ENCODE measurements around the gene NFYA. TPM values are rescaled to one million over a fixed set of nuclear protein-coding genes. Genes with fewer than 3 reads are reported as not detected.

Gene NFYA
- total RNA-seq, 1 donor from 2014 or later, result 33.3 TPM

DNA sequence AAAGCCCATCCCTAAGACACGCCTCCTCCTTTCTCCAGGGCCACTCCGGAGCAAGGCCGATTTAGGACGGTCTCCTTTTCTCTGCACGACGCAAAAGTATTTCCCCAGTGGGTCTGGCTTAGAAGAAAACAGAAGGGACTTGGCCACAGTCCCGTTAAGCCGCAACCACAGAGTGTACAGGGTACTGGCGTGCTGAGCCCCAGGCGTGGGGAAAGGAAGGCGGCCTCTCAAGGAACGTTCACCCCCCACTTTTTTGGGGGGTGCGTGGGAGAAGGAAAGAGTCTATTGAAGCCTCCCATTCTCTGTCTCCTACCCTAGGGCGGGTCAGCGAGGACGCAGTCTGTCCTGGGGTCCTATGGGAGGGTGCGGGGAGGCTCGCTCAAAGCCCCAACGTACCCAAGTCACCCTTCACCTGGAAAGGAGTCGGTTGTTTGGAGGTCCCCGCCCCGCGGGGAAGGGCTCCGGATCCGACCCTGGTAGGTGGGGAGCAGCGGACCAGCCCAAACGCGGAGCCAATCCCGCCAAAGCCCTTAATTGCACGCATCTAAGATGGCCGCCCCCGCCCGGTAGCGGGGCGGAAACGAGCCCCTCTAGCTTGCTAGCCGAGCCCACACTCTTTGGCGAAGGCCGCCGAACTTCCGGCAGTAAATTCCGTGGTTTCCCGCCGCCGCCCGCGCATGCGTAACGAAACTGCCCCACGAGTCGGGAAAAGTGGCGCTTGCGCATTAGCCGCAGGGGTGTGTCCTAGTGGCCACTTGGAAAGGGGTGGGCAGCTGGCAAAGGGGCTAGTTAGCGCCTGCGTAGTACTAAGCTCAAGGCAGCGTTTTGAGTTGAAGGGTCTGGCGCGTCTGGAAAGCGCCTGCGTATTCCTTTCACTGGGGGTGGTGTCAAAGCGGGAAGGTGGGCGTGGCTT lies 595 bp upstream of the NFYA start, which contains the start of gene OARD1:
Gene OARD1, minus strand, starts transcription at position 434 of the 913 bp plus-strand sequence. CDS start 722 bp downstream, outside the sequence.
- intact Hi-C loops (cut with micrococcal nuclease), result loop anchor here (1.0 to 10.0 kb wide), 18 partner anchors 44 to 1957 kb away; partner anchors contain the start of genes CCND3, FOXP4, KCNK5 and MRPS10

DNA sequence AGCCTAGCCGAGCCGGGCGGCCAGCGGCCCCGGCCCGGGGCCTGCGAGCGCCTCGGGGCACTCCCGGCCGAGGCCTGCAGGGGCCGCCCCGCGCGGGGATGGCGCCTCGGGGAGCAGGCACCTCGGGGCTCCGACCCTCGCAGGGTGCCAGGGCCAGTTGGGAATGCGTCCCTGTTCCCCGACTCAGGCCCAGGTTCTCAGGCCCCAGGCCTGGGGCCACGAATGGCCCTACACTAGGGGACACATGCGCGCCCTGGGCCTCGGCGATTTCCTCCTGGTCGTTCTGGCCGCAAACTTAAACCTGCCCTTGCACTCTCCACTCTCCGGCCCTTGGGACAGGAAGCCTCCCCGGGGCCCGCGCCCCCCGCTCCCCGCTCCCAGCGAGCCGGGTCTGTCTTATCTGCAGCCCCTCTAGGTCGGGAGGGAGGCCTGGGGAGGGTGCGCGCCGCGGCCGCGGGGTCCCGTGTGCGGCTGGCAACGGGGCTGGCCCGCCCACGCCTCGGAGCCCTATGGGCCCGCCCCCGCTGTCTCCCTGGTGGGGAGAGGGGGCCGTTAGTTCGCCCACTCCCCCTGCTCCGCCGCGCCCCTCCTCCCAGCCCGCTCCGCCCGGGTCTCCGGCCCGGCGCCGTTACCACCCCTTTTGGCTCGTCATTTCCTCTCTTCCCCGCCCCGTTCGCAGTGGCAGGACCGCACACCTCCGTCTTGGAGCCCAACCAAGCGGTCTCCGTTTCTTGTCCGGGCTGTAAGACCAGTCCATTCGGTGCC lies 611 bp downstream of the NFYA start:
- intact Hi-C loops (cut with micrococcal nuclease), result loop anchor here (1.0 to 10.0 kb wide), 12 partner anchors 223 to 1959 kb away; partner anchors contain the start of genes CCND3, FOXP4, KCNK5 and MRPS10

DNA sequence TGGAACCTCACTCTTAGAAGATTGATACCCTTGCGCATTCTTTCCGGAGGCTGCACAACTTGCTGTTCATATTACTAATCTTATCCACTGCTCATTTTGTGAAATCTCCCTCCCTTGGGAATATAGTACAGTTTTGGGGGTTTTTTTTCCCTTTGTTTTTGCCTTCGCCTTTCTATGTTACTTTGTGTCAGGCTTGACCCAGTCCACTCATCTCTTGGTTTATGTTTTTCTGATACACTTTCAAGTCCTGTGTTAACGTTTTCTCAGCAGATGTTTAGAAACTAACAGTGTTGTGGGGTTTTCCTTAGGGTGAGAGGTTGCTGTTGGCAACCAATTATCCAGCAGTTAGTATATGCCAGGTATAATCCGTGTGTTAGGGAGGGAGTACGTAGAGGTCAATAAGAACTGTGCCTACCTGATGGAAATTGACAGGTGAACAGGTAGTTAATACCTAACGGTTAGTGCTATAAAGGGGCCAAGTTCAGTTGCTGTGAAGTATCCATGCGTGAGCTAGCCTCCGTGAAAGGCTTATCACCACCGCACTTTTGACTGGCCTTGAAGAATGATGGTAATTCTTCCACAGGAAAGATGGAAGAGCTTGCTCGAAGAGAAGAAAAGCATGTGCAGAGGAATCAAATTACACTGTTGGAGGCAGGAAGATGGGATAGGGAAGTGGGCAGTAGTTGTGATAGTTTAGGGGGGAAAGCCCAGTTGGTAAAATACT lies 1.4 kb downstream of the NFYA start:
- intact Hi-C loops (cut with micrococcal nuclease), result loop anchor here (1.0 to 10.0 kb wide), 12 partner anchors 222 to 1959 kb away; partner anchors contain the start of genes CCND3, FOXP4, KCNK5 and MRPS10

DNA sequence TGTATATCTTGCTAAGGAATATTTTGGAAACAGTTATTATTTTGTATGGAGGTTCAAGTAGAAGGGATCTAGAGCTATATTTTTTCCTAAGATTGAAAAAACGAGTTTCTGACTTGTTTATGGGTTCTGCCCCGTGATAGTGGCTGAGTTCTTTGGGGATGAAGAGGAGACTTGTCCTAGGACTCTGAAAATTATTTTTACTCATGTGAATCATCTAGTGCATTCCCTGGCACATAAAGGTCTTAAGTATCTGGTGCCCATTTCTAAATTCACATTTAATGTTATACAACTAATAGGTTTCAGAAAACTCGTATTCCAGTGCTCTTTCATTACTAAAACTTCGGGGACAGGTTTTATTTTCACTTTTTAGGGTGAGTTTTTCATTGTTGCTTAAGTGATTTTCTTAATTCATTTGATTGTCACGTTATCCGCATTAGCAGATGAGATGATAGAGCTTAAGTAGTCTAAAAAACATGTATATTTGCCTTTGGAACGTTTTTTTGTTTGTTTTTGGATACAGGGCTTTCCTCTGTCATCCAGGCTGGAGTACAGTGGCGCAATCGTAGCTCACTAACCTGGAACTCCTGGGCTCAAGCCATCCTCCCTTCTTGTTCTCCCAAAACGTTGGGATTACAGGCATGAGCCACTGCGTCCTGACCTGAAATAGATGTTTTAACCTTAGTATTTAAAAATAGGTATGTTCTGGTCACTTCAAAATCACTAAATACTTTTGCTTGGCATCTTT lies 2.1 kb downstream of the NFYA start:
- intact Hi-C loops (cut with micrococcal nuclease), result loop anchor here (5.0 to 10.0 kb wide), 5 partner anchors 283 to 1848 kb away; partner anchors contain the start of genes KCNK5, MRPS10 and UBR2

DNA sequence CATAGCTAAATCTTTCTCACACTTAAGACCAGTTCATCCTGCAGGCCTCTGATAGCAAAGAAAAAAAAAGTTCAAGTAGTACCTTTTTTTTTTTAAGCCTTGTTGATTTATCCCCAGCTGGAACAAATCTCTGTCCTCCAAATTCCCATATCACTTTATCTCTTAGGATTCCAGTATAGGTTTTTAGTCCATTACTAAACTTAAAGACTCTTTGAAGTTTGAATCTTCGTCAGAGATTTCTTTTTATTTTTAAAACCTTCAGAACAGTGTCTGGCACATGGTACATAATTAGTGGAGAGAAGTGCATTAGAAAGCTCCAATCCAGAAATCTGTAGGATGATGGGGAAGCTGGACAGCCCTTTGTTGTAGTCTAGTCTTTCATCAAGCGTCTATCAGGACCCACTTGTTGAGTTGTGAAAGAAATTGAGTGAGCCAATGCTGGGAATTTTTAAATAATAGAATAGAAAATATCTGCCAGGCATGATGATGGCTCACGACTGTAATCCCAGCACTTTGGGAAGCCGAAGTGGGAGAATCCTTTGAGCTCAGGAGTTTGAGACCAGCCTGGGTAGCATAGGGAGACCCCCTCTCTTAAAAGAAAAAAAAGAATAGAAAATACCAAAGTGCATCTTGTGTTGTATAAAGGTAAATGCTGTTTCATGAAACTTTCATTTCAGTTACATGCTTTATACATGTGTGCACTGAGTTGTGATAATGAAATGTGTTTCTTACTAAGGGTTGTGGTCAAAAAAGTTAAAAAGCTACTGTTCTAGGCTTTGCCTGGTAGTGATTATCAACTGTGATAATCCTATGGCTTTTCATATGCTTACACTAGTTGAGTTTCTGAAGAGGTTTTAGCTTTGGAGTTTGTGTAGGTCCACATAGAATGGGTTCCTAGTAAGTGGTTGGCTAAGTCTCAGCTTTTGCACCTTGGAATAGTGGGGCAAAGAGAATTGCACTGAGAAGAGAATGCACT lies 3.2 kb downstream of the NFYA start:
- intact Hi-C loops (cut with micrococcal nuclease), result loop anchor here (10.0 kb wide), 1 partner anchor 1489 kb away; the partner anchor contains the start of gene UBR2

DNA sequence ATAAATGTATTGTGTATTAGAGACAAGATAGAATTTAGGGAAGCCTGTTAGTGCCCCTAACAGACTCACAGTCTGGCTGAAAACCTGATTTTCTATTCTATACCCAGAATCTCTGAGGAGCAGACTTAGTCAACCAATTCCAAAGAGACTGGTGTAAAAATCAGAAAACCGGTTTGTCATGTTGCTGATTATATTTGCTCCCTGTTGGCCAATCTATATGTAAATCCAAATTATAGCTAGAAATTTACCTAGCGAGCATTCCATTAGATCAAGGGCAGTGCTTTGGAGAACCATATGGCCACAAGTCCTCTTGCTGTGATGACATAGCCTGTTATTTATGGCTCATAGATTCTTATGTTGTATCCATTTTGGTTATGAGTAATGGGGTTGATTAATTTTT lies 4.8 kb downstream of the NFYA start:
- intact Hi-C loops (cut with micrococcal nuclease), result loop anchor here (10.0 kb wide), 1 partner anchor 1487 kb away; the partner anchor contains the start of gene UBR2

DNA sequence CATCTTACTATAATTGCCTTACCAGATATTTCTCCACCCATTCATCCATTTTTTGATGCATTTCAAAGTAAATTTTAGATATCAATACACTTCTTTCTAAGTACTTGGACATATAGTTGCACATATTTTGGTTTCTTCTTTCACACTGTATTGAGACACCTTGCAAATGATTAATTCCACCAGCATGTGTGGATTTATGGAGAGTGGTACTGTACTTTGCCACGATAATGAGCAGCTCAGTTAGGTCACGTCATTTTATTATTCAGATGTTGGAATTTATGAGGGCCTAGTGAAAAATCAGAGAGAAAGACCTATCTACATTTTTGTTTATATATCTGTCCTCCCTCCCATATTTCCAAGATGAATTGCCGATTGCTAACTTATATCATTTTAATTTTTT lies 5.3 kb downstream of the NFYA start:
- intact Hi-C loops (cut with micrococcal nuclease), result loop anchor here (10.0 kb wide), 1 partner anchor 1487 kb away; the partner anchor contains the start of gene UBR2

DNA sequence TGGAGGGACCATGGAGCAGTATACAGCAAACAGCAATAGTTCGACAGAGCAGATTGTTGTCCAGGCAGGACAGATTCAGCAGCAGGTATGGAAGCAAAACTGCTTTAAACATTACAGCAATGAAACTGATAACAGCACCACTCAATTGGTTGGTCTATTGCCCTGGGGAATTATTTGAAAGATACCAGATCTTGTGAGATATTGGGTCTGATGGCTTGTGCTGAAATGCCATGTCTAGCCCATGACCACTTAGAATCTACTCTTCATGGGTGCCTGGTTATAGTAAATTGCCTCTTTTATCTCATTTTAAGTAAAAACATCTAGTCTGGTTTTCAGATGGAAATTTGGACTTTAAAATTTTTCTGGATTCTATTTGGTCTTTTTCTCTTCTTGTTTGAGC lies 6.3 kb downstream of the NFYA start:
- intact Hi-C loops (cut with micrococcal nuclease), result loop anchor here (10.0 kb wide), 1 partner anchor 1486 kb away; the partner anchor contains the start of gene UBR2

DNA sequence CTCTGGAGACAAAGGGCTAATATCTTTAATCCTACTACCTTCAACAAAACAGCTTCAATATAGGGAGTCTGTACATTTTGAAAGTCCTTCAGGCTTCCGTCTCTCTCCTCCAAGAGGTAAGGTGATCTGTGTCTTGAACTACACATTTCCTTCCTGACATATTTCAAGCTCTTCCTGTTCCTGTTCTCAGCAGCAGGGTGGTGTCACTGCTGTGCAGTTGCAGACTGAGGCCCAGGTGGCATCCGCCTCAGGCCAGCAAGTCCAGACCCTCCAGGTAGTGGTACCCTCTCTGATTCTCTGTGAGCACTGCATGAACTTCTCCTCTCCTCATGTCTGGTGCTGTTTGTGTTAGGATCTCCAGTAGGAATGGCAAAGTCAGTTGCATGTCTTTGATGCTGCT lies 7.8 kb downstream of the NFYA start:
- intact Hi-C loops (cut with micrococcal nuclease), result loop anchor here (1.0 kb wide), 1 partner anchor 102 kb away; no protein-coding TSS in a partner anchor

DNA sequence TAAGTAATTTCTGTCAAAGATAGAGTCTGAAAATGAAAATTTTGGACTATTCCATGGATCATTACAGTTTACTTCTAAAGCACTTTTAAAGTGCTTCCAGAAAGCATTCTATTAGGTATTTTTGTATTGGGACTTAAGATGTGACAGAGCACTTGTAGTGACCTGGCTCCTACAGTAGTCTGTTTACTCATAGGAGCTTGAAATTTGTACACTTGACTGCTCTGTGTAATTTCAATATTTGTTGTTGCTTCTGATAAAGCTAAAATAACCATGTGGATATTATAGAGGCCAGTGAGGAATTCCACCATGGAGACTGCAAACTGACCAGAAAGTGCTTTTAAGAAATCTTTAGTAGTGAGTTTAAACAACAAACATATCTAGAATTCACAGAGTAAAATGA lies 10.3 kb downstream of the NFYA start:
- intact Hi-C loops (cut with micrococcal nuclease), result no loop called here

DNA sequence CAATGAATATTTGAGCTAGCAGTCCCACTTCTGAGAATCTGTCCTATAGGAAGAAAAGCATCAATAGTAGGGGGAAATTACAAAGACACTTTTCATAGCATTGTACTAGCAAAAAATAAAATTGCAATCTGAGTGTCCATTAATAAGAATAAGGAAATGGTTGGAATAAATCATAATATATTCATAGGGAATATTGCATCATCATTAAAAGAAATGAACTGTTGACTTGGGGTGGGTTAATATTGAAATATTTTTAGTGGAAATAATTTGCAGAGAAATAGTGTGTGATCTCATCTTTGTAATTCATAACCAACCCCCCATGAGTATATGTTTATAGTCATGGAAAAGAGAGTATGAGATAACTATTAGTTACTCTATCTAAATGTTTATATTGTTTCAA lies 12.4 kb downstream of the NFYA start:
- intact Hi-C loops (cut with micrococcal nuclease), result no loop called here

DNA sequence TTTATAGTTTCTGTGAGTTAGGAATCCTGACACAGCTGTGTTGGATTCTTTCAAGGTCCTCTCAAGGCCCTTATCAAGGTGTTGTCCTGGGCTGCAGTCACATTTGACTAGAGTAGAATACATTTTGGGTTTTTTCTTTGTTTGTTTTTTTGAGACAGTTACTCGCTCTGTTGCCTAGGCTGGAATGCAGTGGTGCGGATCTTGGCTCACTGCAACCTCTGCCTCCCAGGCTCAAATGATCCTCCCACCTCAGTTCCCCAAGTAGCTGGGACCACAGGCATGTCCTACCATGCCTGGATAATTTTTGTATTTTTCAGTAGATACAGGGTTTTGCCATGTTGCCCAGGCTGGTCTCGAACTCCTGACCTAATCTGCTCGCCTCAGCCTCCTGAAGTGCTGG lies 15.7 kb downstream of the NFYA start:
- intact Hi-C loops (cut with micrococcal nuclease), result no loop called here

DNA sequence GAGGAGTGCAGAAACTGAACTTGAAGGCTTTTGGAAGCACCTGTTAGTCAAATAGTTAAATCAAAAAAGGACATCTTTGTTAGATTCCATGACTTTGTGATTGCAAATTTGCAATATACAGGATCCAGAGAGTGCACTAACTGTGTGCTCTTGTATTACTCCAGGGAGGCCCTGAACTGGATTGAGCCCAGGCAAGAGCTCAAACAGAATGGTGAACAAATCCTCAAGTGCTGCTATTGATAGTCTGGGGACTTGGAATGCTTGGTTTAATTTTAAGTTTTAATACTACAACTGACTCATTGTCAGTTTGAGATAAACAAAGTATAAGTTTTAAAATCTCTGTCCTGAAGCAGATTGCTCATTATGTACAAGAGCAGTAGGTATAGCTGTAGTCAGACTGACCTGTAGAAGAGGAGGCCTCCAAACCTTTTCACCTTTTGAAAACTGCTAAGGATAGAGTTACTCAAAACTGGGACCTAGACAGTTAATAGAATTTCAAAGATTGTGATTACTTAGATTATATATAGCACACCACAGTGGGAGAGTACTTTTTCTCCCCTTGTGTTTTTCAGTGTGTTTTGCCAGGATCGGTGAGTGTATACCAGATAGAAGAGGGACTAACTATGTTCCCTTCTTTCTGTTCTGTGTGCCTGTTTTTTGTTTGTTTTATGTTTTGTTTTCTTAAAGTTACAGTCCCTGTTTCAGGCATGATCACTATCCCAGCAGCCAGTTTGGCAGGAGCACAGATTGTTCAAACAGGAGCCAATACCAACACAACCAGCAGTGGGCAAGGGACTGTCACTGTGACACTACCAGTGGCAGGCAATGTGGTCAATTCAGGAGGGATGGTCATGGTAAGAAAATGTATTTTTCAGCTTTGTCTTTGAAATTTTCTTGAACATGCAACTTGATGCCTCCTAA lies 18.3 kb downstream of the NFYA start:
- intact Hi-C loops (cut with micrococcal nuclease), result no loop called here

DNA sequence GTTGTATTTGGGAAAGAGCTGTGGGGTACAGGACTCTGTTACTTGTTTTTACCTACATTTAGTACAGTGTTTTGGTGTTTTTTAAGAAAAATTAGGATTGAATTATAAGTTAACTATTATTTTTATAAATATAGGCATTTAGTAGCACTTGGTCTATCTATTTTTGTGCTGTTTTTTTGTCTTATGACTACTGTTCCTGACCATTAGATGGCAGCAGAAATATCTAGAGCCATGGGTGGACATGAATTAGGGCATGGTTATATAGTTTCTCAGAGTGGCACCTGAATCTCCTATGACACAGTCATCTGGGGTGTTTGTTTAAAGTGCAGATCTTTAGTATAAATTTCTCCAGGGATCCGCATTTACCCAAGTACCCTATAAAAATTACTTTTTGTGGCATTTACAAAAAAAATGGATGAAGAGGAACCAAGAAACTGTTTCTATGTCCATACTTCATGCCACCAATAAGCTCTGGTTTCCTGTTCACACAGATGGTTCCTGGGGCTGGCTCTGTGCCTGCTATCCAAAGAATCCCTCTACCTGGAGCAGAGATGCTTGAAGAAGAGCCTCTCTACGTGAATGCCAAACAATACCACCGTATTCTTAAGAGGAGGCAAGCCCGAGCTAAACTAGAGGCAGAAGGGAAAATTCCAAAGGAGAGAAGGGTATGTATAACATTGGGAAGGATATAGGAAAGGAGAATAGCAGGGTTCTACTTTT lies 19.8 kb downstream of the NFYA start:
- intact Hi-C loops (cut with micrococcal nuclease), result loop anchor here (1.0 kb wide), 2 partner anchors 90 to 226 kb away; no protein-coding TSS in a partner anchor

DNA sequence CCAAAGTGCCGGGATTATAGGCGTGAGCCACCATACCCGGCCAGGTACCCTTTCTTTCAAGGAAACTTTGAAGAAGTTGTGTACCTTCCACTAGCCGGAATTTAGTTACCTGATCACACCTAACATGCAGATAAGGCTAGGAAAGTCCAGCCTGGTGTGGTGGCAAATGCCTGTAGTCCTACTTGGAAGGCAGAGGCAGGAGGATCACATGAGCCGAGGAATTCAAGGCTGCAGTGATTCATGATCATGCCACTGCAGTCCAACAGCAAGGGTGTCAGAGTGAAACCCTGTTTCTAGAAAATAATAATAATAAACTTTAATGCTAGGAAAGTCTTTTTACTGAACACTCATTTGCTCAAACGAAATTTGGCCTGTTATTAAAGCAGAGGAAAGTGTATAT lies 21.0 kb downstream of the NFYA start:
- intact Hi-C loops (cut with micrococcal nuclease), result no loop called here

DNA sequence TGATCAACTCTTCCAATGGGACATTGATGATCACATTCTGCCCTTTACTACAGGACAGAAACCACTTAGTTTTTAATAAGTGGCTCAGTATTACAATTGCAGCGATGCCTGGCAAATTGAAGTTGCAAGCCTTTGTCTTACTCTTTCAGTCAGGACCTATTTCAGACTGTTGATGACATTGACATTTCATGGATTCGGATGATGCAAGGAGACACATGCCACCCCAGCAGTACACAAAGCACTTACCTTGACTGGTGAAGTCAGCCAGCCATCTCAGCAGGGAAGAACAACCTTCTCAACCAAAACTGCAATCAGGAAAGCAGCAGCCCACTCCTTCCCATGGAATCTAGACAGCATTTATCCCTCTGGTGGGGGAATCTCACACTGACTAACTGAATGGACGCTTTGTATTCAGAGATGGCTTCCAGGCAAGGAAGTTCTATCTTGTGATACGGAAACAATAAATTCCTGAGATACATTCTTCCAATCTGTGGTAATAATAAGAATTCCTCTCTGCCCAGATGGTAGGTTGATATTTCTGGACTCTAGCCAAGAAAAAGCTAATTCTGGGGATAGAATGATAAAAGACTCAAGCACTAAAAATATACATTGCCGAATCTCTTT lies 24.8 kb downstream of the NFYA start:
- intact Hi-C loops (cut with micrococcal nuclease), result no loop called here

DNA sequence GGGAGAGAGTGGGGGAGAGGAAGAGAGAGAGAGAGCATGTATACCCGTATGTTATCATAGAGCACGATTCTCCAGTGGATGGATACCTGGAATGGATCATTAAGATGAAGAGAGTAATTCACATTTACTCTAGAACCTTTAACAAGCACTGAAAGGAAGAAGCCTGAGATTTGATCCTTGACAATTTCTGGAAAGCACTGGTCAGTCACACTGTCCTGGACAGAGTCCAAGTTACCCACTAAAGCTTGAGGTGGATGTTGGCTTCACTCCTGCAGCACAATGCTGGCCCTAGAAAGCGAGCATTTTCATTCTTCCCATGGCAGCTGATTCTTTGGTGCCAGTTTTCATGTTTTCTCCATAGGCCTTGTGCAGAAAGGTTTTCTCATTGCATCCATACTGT lies 25.6 kb downstream of the NFYA start:
- intact Hi-C loops (cut with micrococcal nuclease), result no loop called here

Measured in T-helper 1 cell treated with Interleukin-12 subunit alpha and Interleukin-12 subunit beta and Interleukin-4 antibody, amounts not matched to agents 30 ng/mL and 1 ng/mL, for 36 hours (primary cell).